ENCODE data around the gene ACSBG1. TPM values are rescaled to one million over a fixed set of nuclear protein-coding genes. Genes with fewer than 3 reads are reported as not detected.

The ACSBG1 gene
- total and polyA plus RNA-seq, 2 of the 8 experiments (the other 6 are each of a cell fraction or from before 2014, with no cell fraction given) = 5.4 to 7.1 TPM

DNA sequence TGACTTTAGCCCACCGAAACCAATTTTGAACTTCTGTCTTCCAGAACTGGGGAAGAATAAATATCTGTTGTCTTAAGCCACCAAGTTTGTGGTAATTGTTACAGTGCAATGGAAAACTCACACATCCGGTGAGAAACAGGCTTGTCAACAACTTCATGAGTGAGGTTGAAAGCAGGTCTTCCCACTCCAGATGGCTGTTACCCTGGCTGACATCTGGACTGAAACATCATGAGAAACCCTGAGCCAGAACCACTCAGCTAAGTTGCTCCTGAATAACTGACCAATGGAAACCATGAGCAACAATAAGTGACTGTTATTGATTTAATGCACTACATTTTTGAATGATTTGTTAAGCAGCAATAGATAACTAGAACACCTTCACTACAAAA is 10.3 kb downstream of the ACSBG1 start:
- H3K23ac ChIP-seq (ENCODE audit: insufficient read length) = no peak overlapping the region
- H2BK5ac ChIP-seq (ENCODE audit: low read depth, low read length) = no peak overlapping the region
- H3K14ac ChIP-seq (ENCODE audit: insufficient read length) = no peak overlapping the region
- no peak overlapping the region for H3K4ac ChIP-seq (replicated peaks; ENCODE audit: insufficient read length, low read depth, low read length)
- H2AK5ac ChIP-seq (ENCODE audit: low read depth, low read length) = no peak overlapping the region
- no peak overlapping the region for H2BK120ac ChIP-seq (replicated peaks; ENCODE audit: low read depth, low read length)
- H2AFZ ChIP-seq (ENCODE audit: low read length) = no peak overlapping the region
- no peak overlapping the region for H4K5ac ChIP-seq (ENCODE audit: insufficient read length, low read depth, low read length)
- DNase-seq (ENCODE audit: low read depth in 1 of 2, low spot score in 2 of 2) (no peak), FAIRE-seq (no peak)
- H3K9me3 ChIP-seq (ENCODE audit: insufficient read depth in 2 of 2, low read depth in 1 of 2, low read length in 1 of 2) = no peaks in the 10 kb centered on the region
- no peaks in the 10 kb centered on the region for H3K23me2 ChIP-seq (ENCODE audit: low read depth, low read length)
- no peak overlapping the region for H2BK12ac ChIP-seq (ENCODE audit: low read depth, low read length)
- ChIA-PET CTCF (ENCODE audit: partially characterized antibody) (interaction anchor here (1.3 to 2.0 kb wide), 4 partner anchors 16 to 224 kb away, joined by 4 to 8 read pairs (median 6); no protein-coding TSS in a partner anchor), POLR2A (ENCODE audit: partially characterized antibody) (interaction anchor here (1.3 kb wide), 1 partner anchor 9 kb away, joined by 3 read pairs; no protein-coding TSS in a partner anchor)
- H4K20me1 ChIP-seq (replicated peaks in 1 of 2; ENCODE audit: control insufficient read depth in 1 of 2, insufficient read depth in 2 of 2, low read length in 2 of 2) = no peaks in the 10 kb centered on the region
- no peak overlapping the region for H2BK15ac ChIP-seq (ENCODE audit: low read length)
- H4K91ac ChIP-seq (replicated peaks; ENCODE audit: insufficient read length, low read length) = no peak overlapping the region
- H3K79me2 ChIP-seq (ENCODE audit: control insufficient read depth in 1 of 2, insufficient read depth in 2 of 2, low read length in 2 of 2) = no peaks in the 10 kb centered on the region
- no peak overlapping the region for H4K8ac ChIP-seq (ENCODE audit: extremely low read depth, insufficient read depth, low read length)
- no peak for TF ChIP-seq GABPA (IDR thresholded peaks at IDR 0.05; ENCODE audit: borderline replicate concordance, insufficient read depth, low read length)
- no peak for TF ChIP-seq EGR1 (IDR thresholded peaks at IDR 0.05; ENCODE audit: borderline replicate concordance, low read depth, low read length)
- no peak for TF ChIP-seq SIN3A (conservative IDR thresholded peaks at IDR 0.05 in 1 of 2, IDR thresholded peaks at IDR 0.05 in 1 of 2; ENCODE audit: low read depth in 1 of 2, low read length in 2 of 2)
- TF ChIP-seq PHF8 (conservative IDR thresholded peaks at IDR 0.05; ENCODE audit: low read depth, low read length) = no peak
- TF ChIP-seq RFX5 (IDR thresholded peaks at IDR 0.05; ENCODE audit: borderline replicate concordance, low read depth, low read length) = no peak
- no peak for TF ChIP-seq POU5F1 (IDR thresholded peaks at IDR 0.05; ENCODE audit: low read depth, low read length)
- TF ChIP-seq, protein P1, sequence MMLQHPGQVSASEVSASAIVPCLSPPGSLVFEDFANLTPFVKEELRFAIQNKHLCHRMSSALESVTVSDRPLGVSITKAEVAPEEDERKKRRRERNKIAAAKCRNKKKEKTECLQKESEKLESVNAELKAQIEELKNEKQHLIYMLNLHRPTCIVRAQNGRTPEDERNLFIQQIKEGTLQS (IDR thresholded peaks at IDR 0.05; ENCODE audit: insufficient read depth, low read depth, low read length) = no peak
- TF ChIP-seq KDM5A (IDR thresholded peaks at IDR 0.05; ENCODE audit: low read length) = no peak
- TF ChIP-seq RAD21 (IDR thresholded peaks at IDR 0.05 in 1 of 2, conservative IDR thresholded peaks at IDR 0.05 in 1 of 2; ENCODE audit: low read depth in 2 of 2, low read length in 2 of 2) = no peak
- no peak for TF ChIP-seq TCF12 (IDR thresholded peaks at IDR 0.05; ENCODE audit: low read depth, low read length)
- no peak for TF ChIP-seq SIX5 (IDR thresholded peaks at IDR 0.05; ENCODE audit: low read depth, low read length)
- no peak for TF ChIP-seq SP2 (IDR thresholded peaks at IDR 0.05; ENCODE audit: low read length)
- no peak for TF ChIP-seq BACH1 (IDR thresholded peaks at IDR 0.05; ENCODE audit: low read length)
- no peak for TF ChIP-seq CREB1 (IDR thresholded peaks at IDR 0.05)
- no peak for TF ChIP-seq TAF1 (IDR thresholded peaks at IDR 0.05; ENCODE audit: low read depth, low read length)
- H3K9ac ChIP-seq (replicated peaks in 1 of 4; ENCODE audit: extremely low read depth in 1 of 4, low read depth in 3 of 4, low read length in 3 of 4) = no peak overlapping the region
- no peak overlapping the region for H3K4me3 ChIP-seq (ENCODE audit: extremely low read depth in 1 of 4, insufficient read depth in 2 of 4, low read depth in 3 of 4, low read length in 4 of 4)
- H3K56ac ChIP-seq (replicated peaks; ENCODE audit: insufficient read length, low read depth, low read length) = no peak overlapping the region
- H3K27ac ChIP-seq (ENCODE audit: low read depth, low read length) = no peak overlapping the region
- WGBS, 2 experiments (ENCODE audit: extremely low coverage in 1 of 2, insufficient coverage in 1 of 2, insufficient read length in 1 of 2, insufficient replicate concordance in 2 of 2, low coverage in 1 of 2, low lambda C conversion rate in 2 of 2, missing lambda C conversion rate in 1 of 2) = 95% methylated on average over 2 of the region's 2 CpGs; no CpG with 5 or more reads in 1 of the 2 experiments
- H3K36me3 ChIP-seq (ENCODE audit: control insufficient read depth in 2 of 4, insufficient read depth in 4 of 4, low read length in 3 of 4) = no peaks in the 10 kb centered on the region; a peak in 1 of 8 replicates
- no peaks in the 10 kb centered on the region for H3K4me1 ChIP-seq (replicated peaks in 1 of 4; ENCODE audit: control insufficient read depth in 3 of 4, insufficient read depth in 4 of 4, low read length in 3 of 4)
- H2BK20ac ChIP-seq (ENCODE audit: low read length) = no peak overlapping the region
- no peak overlapping the region for H3K18ac ChIP-seq (ENCODE audit: extremely low read depth, low read length)
- H3K27me3 ChIP-seq (replicated peaks in 1 of 4; ENCODE audit: control insufficient read depth in 3 of 4, extremely low read depth in 1 of 4, insufficient read depth in 3 of 4, low read length in 3 of 4) = no peaks in the 10 kb centered on the region
- H3K4me2 ChIP-seq (ENCODE audit: insufficient read depth in 1 of 2, low read depth in 2 of 2, low read length in 2 of 2) = no peak overlapping the region
- no peaks in the 10 kb centered on the region for H3K79me1 ChIP-seq (ENCODE audit: low read depth, low read length)

All from H1 (cell line).